Medulla oblongata (tissue), 1 donor: ENCODE measurements around the gene ZDHHC14.

Source experiments
- DNase-seq: peaks from one replicate; pipeline ENCODE4 v3.0.0-alpha.2; 2015; ENCODE audit errors: extremely low spot score

The ZDHHC14 gene

GRCh38 chr6:157644043-157644810 is 263.2 kb downstream of the ZDHHC14 start:
- no peak for DNase-seq

GRCh38 chr6:157645201-157645795 is 264.3 kb downstream of the ZDHHC14 start:
- no peak for DNase-seq

- no peak for DNase-seq
Observed at GRCh38 chr6:157646012-157646411, 265.0 kb downstream of the ZDHHC14 start.

- DNase-seq, result no peak
Observed at GRCh38 chr6:157647261-157647915, 266.4 kb downstream of the ZDHHC14 start.

GRCh38 chr6:157648561-157648960 is 267.6 kb downstream of the ZDHHC14 start:
- no peak for DNase-seq

- DNase-seq, result peak; percentile 24
Observed at GRCh38 chr6:157649311-157650260, 268.6 kb downstream of the ZDHHC14 start.

- peak; percentile 47 for DNase-seq
Observed at GRCh38 chr6:157650261-157650640, 269.3 kb downstream of the ZDHHC14 start.

- no peak for DNase-seq
Observed at GRCh38 chr6:157650801-157651200, 269.8 kb downstream of the ZDHHC14 start.

GRCh38 chr6:157651731-157652490 is 270.9 kb downstream of the ZDHHC14 start:
- DNase-seq, result no peak

GRCh38 chr6:157652601-157653363 is 271.8 kb downstream of the ZDHHC14 start:
- DNase-seq, result no peak

GRCh38 chr6:157653521-157653920 is 272.5 kb downstream of the ZDHHC14 start:
- no peak for DNase-seq

- DNase-seq, result no peak
Observed at GRCh38 chr6:157655139-157655538, 274.1 kb downstream of the ZDHHC14 start.

GRCh38 chr6:157656437-157656997 is 275.5 kb downstream of the ZDHHC14 start:
- DNase-seq, result no peak

GRCh38 chr6:157657754-157658153 is 276.8 kb downstream of the ZDHHC14 start:
- no peak for DNase-seq

GRCh38 chr6:157658301-157658700 is 277.3 kb downstream of the ZDHHC14 start:
- DNase-seq, result no peak

- no peak for DNase-seq
Observed at GRCh38 chr6:157659536-157660271, 278.7 kb downstream of the ZDHHC14 start.

GRCh38 chr6:157660414-157660813 is 279.4 kb downstream of the ZDHHC14 start:
- DNase-seq, result no peak

GRCh38 chr6:157661652-157662051 is 280.7 kb downstream of the ZDHHC14 start:
- no peak for DNase-seq

- no peak for DNase-seq
Observed at GRCh38 chr6:157663261-157663660, 282.3 kb downstream of the ZDHHC14 start.
